HCT116 (cell line): ENCODE results near the gene CST11. TPM values are rescaled to one million over a fixed set of nuclear protein-coding genes. Genes with fewer than 3 reads are reported as not detected.

ENCODE experiments used
- ATAC-seq: fragments of 200-7000 bp; cut with Tn5 transposase; 2 replicates; pipeline ENCODE4 v1.9.1; 2020; ENCODE audit warnings: mild to moderate bottlenecking, moderate library complexity
- BruUV-seq: library from RNA; stranded (reverse); fragments of 400-500 nt; replicated peaks from 2 replicates; lab custom pipeline; 2021; lab: Mats Ljungman, UMichigan
- CTCF ChIA-PET: fragments of 300-600 bp; sonication (Branson Sonifier 250); formaldehyde crosslinking; loops from one replicate; lab custom pipeline; 2021; ENCODE audit warnings: antibody characterized with exemption; lab: Charles Lee
- POLR2A ChIA-PET: fragments of 300-600, 350-600 bp; sonication (Branson Sonifier 250); formaldehyde crosslinking; loops from one replicate; lab custom pipeline; 2021; ENCODE audit warnings: antibody characterized with exemption; lab: Charles Lee
- RAD21 ChIA-PET, 2 experiments: fragments of 300-600 bp; sonication (Branson Sonifier 250); formaldehyde crosslinking; loops; one replicate each; lab custom pipeline; 2023; ENCODE audit warnings: low total read pairs in 2 of 2; ENCODE audit not compliant: uncharacterized antibody in 2 of 2, unreplicated experiment in 2 of 2, low non-redundant PET in 1 of 2; lab: Charles Lee
- DNase-seq: peaks from one replicate; pipeline ENCODE4 v3.0.0-alpha.2; 2010; ENCODE audit warnings: low read depth, low spot score
- H2AFZ ChIP-seq: fragments of 200-600 bp; shearing (Covaris generic), sonication (generic); 2 replicates; pipeline ENCODE4 v1.6.1; 2017; ENCODE audit warnings: low read depth, mixed run types, mixed read lengths, antibody characterized with exemption, low read length; ENCODE audit not compliant: poor library complexity, severe bottlenecking
- H3K27ac ChIP-seq: 2 replicates; pipeline ENCODE4 v1.5.1; 2012; ENCODE audit warnings: low read depth, low read length
- H3K27me3 ChIP-seq: fragments of 200-600 bp; sonication (generic); 2 replicates; pipeline ENCODE4 v1.6.1; 2016; ENCODE audit warnings: mixed run types, low read length, mixed read lengths; ENCODE audit not compliant: insufficient read depth
- H3K36me3 ChIP-seq, 2 experiments: fragments of 200-500 bp in 1 of 2; fragments of 200-600 bp in 1 of 2; sonication (Bioruptor generic) in 1 of 2; sonication (generic) in 1 of 2; 2 replicates each; pipeline versions ENCODE4 v1.5.1 to v1.6.1; 2014 to 2016; ENCODE audit warnings: low read length in 2 of 2, inconsistent platforms in 1 of 2, mixed read lengths in 1 of 2, mixed run types in 1 of 2; ENCODE audit not compliant: insufficient read depth in 2 of 2, control insufficient read depth in 1 of 2
- H3K4me1 ChIP-seq, 2 experiments: fragments of 200-600 bp in 1 of 2; sonication (generic) in 1 of 2; 2 replicates each; pipeline versions ENCODE4 v1.5.1 to v1.6.1; 2012 to 2017; ENCODE audit warnings: low read length in 2 of 2, inconsistent platforms in 1 of 2, mild to moderate bottlenecking in 1 of 2, mixed read lengths in 1 of 2, mixed run types in 1 of 2, moderate library complexity in 1 of 2; ENCODE audit not compliant: insufficient read depth in 2 of 2, control insufficient read depth in 1 of 2
- H3K4me2 ChIP-seq: fragments of 200-600 bp; sonication (generic); 2 replicates; pipeline ENCODE4 v1.6.1; 2017; ENCODE audit warnings: mixed run types, low read length, mixed read lengths
- H3K4me3 ChIP-seq, 2 experiments: fragments of 200-600 bp in 1 of 2; sonication (generic) in 1 of 2; replicated peaks in 1 of 2; 2 replicates each; pipeline ENCODE4 v1.5.1; 2011 to 2016; ENCODE audit warnings: low read length in 2 of 2, control low read depth in 1 of 2, low read depth in 1 of 2, mild to moderate bottlenecking in 1 of 2, mixed read lengths in 1 of 2, mixed run types in 1 of 2
- H3K79me2 ChIP-seq: fragments of 200-600 bp; sonication (generic); 2 replicates; pipeline ENCODE4 v1.6.1; 2017; ENCODE audit warnings: mild to moderate bottlenecking, mixed run types, low read length, moderate library complexity, mixed read lengths; ENCODE audit not compliant: insufficient read depth
- H3K9ac ChIP-seq: fragments of 200-600 bp; sonication (generic); 2 replicates; pipeline ENCODE4 v1.6.1; 2016; ENCODE audit warnings: low read length, mixed read lengths
- H3K9me2 ChIP-seq: fragments of 200-600 bp; sonication (generic), shearing (Covaris generic); 2 replicates; pipeline ENCODE4 v1.6.1; 2017; ENCODE audit warnings: mixed run types, mild to moderate bottlenecking, moderate library complexity; ENCODE audit not compliant: insufficient read depth
- H3K9me3 ChIP-seq, 2 experiments: fragments of 200-500 bp in 1 of 2; fragments of 200-600 bp in 1 of 2; sonication (Bioruptor generic) in 1 of 2; sonication (generic) in 1 of 2; 2 replicates each; pipeline ENCODE4 v1.6.1; 2014 to 2017; ENCODE audit warnings: low read length in 2 of 2, mixed read lengths in 2 of 2, inconsistent platforms in 1 of 2, low read depth in 1 of 2, mild to moderate bottlenecking in 1 of 2, mixed run types in 1 of 2, moderate library complexity in 1 of 2; ENCODE audit not compliant: control insufficient read depth in 1 of 2, insufficient read depth in 1 of 2
- H4K20me1 ChIP-seq: fragments of 200-600 bp; sonication (generic), shearing (Covaris generic); 2 replicates; pipeline ENCODE4 v1.6.1; 2017; ENCODE audit warnings: mixed run types, mild to moderate bottlenecking, moderate library complexity; ENCODE audit not compliant: insufficient read depth
- CTCF ChIP-seq, 3 experiments: fragments of 200-600 bp in 1 of 3; sonication (generic) in 1 of 3; IDR thresholded peaks in 2 of 3; conservative IDR thresholded peaks in 1 of 3; 2 replicates each; pipeline ENCODE4 v1.5.1; 2012 to 2017; ENCODE audit warnings: low read depth in 2 of 3, low read length in 2 of 3, antibody characterized with exemption in 1 of 3, borderline replicate concordance in 1 of 3, control low read depth in 1 of 3, mild to moderate bottlenecking in 1 of 3, mixed read lengths in 1 of 3, mixed run types in 1 of 3, moderate library complexity in 1 of 3; ENCODE audit not compliant: insufficient read depth in 1 of 3
- REST ChIP-seq: IDR thresholded peaks from 2 replicates; pipeline ENCODE4 v1.6.1; 2012; ENCODE audit warnings: low read depth
- intact Hi-C: fragments of 100-400 bp; cut with micrococcal nuclease; formaldehyde crosslinking; loops from 2 replicates; pipeline ENCODE4 v1.10.0; 2022
- total RNA-seq: library from RNA; stranded (reverse); gene quantifications from one replicate; pipeline ENCODE4 v1.2.1, GENCODE V29; 2021; ENCODE audit not compliant: unreplicated experiment

Gene CST11
- total RNA-seq, 1 experiment from 2014 or later, result not detected

GRCh38 chr20:23401051-23401450, 51.6 kb downstream of the CST11 start:
- TF ChIP-seq CTCF (IDR thresholded peaks at IDR 0.05 in 2 of 3, conservative IDR thresholded peaks at IDR 0.05 in 1 of 3; ENCODE audit: borderline replicate concordance in 1 of 3, insufficient read depth in 1 of 3, low read depth in 2 of 3, low read length in 2 of 3) (no peak), REST (no peak)
- TF ChIP-seq, all 23 proteins: peak for 0
- POLR2A ChIA-PET, result no interaction called here
- Histone ChIP-seq H3K36me3 (no peaks in the 10 kb centered on the region; a peak in 1 of 4 replicates), H3K9me2 (no peaks in the 10 kb centered on the region), H3K4me2 (no peak overlapping the region), H3K4me1 (no peaks in the 10 kb centered on the region), H2AFZ (no peak overlapping the region), H3K4me3 (no peak overlapping the region), H4K20me1 (no peaks in the 10 kb centered on the region), H3K9ac (no peak overlapping the region), H3K9me3 (no peaks in the 10 kb centered on the region), H3K79me2 (peaks cover 11% of the 10 kb centered on the region), H3K27me3 (no peaks in the 10 kb centered on the region), H3K27ac (no peak overlapping the region)
- DNase-seq, result no peak
- RAD21 ChIA-PET, result no interaction called here
- intact Hi-C loops, result no loop called here
- CTCF ChIA-PET, result no interaction called here
- no peak for ATAC-seq
- BruUV-seq, result no TSS peak

Other genes starting within 250 kb of the CST11 start
- gene NXT1, start 102.1 kb downstream of the CST11 start, total RNA-seq, result 29.9 TPM
- gene GZF1, start 90.7 kb downstream of the CST11 start, total RNA-seq, result 10.4 TPM
- gene NAPB, start 31.4 kb downstream of the CST11 start, total RNA-seq, result 7.9 TPM
- gene CSTL1, start 13.2 kb downstream of the CST11 start, total RNA-seq, result not detected
- gene CST8, start 38.2 kb upstream of the CST11 start, total RNA-seq, result not detected
- gene CST9L, start 115.6 kb upstream of the CST11 start, total RNA-seq, result not detected
- not detected for gene CST9, start 153.0 kb upstream of the CST11 start, total RNA-seq
- 181 TPM for gene CST3, start 185.1 kb upstream of the CST11 start, total RNA-seq
- not detected for gene CST4, start 236.2 kb upstream of the CST11 start, total RNA-seq